Measurements from ENCODE around the gene C1QTNF8.
A peak's percentile ranks its signal among the peaks of the same experiment; 100 is the strongest.

The C1QTNF8 gene

DNA sequence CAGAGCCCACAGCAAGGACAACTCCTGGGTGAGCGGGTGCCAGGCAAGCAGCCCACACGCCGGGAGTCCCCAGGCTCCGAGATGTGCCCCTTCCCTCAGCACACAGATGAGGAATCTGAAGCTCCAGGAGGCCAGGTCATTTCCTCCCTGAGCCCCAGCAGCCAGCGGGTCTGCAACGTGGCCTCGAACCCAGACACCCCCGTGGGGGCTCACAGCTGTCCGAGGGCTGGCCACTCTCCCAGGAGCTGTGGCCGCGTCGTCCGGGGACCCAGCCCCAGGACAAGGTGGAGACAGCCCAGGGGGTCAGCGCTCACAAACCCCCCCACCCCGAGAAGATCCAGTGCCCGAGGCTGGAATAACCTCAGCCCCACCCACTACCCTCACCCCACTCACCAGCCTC, 17.4 kb upstream of the C1QTNF8 start:
- TF ChIP-seq CTCF (IDR thresholded peaks at IDR 0.05; ENCODE audit: low read depth, low read length), result no peak
- no peak for DNase-seq (ENCODE audit: low read depth, low spot score)
- in situ Hi-C loops (cut with HindIII; ENCODE audit: low sequenced_read_pairs), result no loop called here

DNA sequence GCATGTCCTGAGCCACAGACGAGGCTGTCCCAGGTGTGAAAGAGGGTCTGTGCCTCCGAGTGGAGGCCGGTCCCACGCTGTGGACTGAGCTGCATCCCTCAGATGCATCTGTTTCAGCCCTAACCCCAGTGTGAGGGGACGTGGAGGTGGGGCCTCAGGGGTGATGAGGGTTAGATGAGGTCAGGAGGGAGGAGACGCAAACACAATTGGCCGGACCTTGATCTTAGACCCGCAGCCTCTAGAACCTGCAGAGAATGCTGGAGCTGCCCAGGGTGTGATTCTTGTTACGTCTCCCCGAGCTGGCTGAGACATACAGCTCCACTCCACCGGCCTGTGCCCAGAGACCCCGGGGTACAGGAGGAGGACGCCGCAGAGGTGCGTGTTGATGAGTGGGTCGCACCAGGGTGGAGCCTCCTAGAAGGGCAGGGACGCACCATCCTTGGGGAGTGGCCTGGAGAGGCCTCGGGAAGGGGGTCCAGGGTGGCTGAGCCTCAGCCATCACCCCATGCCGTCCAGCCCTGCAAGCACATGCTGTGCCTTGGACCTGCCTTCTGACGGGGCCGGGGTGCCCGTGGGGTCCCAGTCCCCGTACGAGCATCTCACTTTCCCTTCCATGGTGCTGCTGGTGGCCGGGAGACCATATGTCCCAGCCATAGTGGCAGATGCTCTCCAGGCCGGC, 16.6 kb upstream of the C1QTNF8 start:
- no peak overlapping the region for H3K4me3 ChIP-seq (ENCODE audit: low read depth, low read length)
- DNase-seq (ENCODE audit: low read depth, low spot score), result no peak
- TF ChIP-seq CTCF (IDR thresholded peaks at IDR 0.05; ENCODE audit: low read depth, low read length), result no peak
- in situ Hi-C loops (cut with HindIII; ENCODE audit: low sequenced_read_pairs), result no loop called here

More for the DNA sequence above, 17.4 kb upstream of the C1QTNF8 start:
- no peak overlapping the region for H3K4me3 ChIP-seq (ENCODE audit: low read depth, low read length)

- no peak for TF ChIP-seq CTCF (IDR thresholded peaks at IDR 0.05; ENCODE audit: low read depth, low read length)
- no peak for DNase-seq (ENCODE audit: low read depth, low spot score)
- no peak overlapping the region for H3K4me3 ChIP-seq (ENCODE audit: low read depth, low read length)
- in situ Hi-C loops (cut with HindIII; ENCODE audit: low sequenced_read_pairs), result no loop called here
Measured at GRCh38 chr16:1109648-1110047, 13.6 kb upstream of the C1QTNF8 start.

GRCh38 chr16:1108299-1109252, 12.5 kb upstream of the C1QTNF8 start:
- H3K4me3 ChIP-seq (ENCODE audit: low read depth, low read length), result no peak overlapping the region
- peak; percentile 1 for DNase-seq (ENCODE audit: low read depth, low spot score)
- no peak for TF ChIP-seq CTCF (IDR thresholded peaks at IDR 0.05; ENCODE audit: low read depth, low read length)
- in situ Hi-C loops (cut with HindIII; ENCODE audit: low sequenced_read_pairs), result no loop called here

DNA sequence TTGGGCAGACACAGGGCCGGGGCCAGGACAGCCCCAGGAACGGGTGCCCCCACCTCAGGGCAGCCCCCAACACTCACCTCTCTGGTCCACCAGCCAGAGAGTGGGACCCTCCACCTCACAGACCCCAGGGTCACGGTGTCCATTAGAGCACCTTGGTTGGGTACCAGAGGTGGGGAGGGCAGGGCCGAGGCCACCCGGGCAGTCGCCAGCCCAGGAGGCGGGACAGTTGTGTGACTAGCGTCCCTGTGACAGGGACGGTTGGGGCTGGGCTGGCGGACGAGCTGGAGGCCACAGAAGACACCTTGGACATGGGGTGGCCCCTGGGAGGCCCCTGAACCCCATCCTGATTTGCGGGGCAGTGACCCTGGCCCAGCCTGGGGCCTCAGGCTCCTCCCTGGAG, 11.7 kb upstream of the C1QTNF8 start:
- no peak overlapping the region for H3K4me3 ChIP-seq (ENCODE audit: low read depth, low read length)
- DNase-seq (ENCODE audit: low read depth, low spot score), result no peak
- TF ChIP-seq CTCF (IDR thresholded peaks at IDR 0.05; ENCODE audit: low read depth, low read length), result no peak
- in situ Hi-C loops (cut with HindIII; ENCODE audit: low sequenced_read_pairs), result no loop called here

DNA sequence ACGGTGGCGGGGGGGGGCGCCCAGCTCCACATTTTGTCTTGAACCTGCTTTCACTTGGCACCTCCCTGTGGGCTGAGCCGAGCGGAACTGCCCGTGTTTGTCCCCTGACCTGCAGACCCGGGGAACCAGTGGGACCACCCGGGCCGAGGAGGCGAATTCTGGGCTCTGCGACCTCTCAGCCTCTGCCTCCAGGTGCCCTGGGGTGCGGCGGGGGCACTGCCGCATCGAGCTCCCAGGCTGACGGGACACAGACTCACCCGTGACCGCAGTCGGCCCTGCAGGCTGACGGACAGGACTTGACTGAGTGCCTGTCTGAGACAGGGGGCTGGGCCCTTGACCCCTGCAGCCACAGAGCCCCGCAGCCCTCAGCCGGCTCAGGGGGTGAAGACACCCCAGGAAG, 11.1 kb upstream of the C1QTNF8 start:
- DNase-seq (ENCODE audit: low read depth, low spot score), result no peak
- in situ Hi-C loops (cut with HindIII; ENCODE audit: low sequenced_read_pairs), result no loop called here
- TF ChIP-seq CTCF (IDR thresholded peaks at IDR 0.05; ENCODE audit: low read depth, low read length), result no peak
- H3K4me3 ChIP-seq (ENCODE audit: low read depth, low read length), result no peak overlapping the region

Measured in astrocyte of the spinal cord (primary cell).